Activated T-helper 1 cell treated with anti-CD3 and anti-CD28 coated beads, Interleukin-2, amount 50 U/mL, for 16 hours (primary cell): ENCODE results near the gene HOXC5.

Experiments
- DNase-seq, 2 donors: peaks; one replicate each; pipeline ENCODE4 v3.0.0-alpha.2; 2020; ENCODE audit warnings: low read depth in 1 of 2, low spot score in 1 of 2

HOXC5 gene

DNA sequence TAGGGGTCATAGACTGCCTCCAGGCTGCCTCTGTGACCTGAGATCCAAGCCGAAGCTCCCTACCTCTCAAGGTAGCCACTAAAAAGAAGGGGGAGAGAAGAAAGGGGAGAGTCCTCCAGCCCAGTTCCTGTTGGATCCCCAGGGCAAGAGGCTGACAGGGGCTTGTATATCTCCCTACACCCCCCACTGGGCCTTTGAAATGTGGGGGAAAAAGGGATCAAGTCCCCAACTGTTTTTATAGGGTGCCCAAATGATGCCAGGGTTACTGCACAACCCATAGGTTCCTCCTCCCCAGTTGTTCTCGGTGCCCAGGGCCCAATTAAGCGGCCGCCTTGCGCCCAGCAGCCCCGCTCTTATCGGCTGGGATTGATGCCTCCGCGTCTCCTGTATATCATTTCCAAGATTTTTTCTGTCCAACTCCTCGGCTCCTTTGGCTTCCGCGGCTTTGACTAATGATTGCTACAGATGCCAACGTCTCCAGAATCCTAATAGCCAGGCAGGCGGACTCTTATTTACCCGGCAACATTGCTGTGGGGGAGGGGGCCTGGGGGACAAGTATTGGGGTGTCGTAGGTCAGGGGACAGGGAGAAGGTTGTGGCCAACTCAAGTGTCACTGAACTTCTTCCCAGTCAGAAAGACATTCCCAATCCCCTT lies 13.1 kb downstream of the HOXC5 start:
- DNase-seq, result no peak

GRCh38 chr12:54046809-54047159 lies 13.9 kb downstream of the HOXC5 start:
- no peak for DNase-seq

GRCh38 chr12:54047160-54047963 lies 14.5 kb downstream of the HOXC5 start:
- DNase-seq, result no peak

DNA sequence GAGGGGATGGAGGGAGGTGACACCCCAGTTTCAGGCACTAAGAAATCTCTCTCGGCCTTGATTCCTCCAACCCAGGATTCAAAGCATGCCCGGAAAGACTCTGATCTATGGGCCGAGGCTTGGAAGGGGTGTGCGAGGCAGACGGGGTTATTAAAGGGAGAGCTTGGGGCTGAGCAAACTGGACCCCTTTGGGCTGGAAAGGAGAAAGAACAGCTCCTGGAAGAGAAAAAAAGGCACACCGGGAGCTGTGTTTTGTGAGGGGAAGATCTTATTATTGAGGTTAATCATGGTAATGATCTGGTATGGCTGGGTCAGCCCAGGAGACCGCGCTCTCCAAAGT lies 15.1 kb downstream of the HOXC5 start:
- DNase-seq, result no peak

GRCh38 chr12:54048406-54049093 lies 15.7 kb downstream of the HOXC5 start:
- DNase-seq, result no peak

- no peak for DNase-seq
Observed at GRCh38 chr12:54049108-54049507, 16.3 kb downstream of the HOXC5 start.

DNA sequence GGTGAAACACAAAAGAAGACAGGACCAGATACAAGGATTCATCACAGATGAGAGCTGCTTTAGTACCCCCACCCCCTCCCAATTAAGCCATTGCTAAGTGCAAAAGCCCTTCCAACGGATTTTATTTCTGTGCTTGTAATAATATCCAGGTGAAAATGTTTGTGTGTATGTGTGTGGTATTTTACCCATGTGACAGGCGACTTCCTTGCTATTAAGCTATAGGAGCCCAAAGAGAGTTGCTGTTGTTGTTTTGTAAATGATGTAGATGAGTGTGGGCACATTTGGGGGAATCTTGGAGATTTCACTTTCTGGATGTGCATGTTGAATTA lies 17.6 kb downstream of the HOXC5 start:
- DNase-seq, result no peak

DNA sequence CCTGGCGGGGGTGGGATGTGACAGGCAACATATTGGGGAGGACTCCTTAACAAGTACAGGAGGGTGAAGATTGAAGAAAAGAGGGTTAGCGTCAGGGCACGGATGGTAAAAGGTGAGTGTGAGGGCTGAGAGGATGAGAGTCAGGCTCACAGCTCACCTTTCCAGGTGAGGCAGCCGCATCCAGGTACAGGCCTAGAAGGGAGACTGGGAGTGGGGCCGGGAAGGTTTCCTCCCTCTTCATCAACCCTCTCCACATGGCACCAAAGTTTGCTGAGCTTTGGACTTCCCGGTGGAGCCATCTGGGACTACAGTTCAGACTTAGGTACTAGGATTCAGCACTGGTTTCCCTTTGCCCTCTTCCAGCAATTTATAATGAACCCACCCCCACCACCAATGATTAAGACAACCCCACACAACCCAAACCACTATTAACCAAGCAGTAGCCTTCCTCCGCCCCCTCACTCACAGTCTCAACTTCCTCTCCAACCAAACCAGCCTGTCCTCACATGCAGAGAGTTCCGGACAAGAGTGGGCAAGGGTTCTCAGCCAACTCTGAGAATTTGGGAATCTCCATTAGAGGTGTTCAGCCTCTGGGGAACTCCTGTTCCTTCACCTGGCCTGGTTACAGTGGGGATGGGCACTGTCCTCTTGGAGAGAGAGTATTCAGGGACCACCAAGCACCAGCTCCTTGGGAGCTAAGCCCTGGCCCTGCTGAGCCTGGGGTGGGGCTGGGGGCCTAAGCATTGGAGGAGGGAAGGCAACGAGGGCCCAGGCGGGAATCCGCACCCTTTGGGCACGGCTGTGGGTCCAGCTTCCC lies 18.4 kb downstream of the HOXC5 start:
- no peak for DNase-seq

DNA sequence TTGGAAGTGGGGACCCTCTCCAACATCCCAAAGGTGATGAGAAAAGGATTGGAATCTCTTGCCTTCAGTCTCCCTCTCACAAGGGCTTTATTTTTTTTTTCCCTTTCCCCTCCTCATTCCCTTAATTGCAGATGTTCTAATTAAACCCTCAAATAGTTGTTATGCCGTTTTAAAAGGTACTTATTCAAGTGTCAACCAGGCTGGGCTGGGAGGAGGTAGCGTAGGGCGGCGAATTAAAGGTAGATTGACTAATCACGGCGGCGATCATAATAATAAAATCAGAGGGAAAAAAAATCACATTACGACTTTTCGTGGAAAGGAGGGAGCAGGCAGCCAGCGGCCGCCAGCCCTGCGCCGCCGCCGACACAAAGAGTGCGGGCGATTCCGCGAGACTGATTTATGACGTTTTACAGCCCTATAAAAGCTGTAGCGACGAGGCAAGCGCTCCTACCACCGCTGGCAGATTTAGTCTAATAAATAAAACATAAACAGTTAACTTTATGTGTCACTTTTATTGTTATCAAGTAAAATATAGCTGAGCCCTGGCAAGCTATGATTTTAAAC lies 19.1 kb downstream of the HOXC5 start:
- DNase-seq, result no peak

- DNase-seq, result no peak
Observed at GRCh38 chr12:54052438-54053002, 19.7 kb downstream of the HOXC5 start.

- no peak for DNase-seq
Observed at GRCh38 chr12:54053003-54053750, 20.3 kb downstream of the HOXC5 start.

GRCh38 chr12:54053751-54054741 lies 21.2 kb downstream of the HOXC5 start, which contains the start of gene HOXC4:
HOXC4 (plus strand) TSS chr12:54053835; CDS start chr12:54053923, 88 bp downstream.
- DNase-seq, result no peak

GRCh38 chr12:54054742-54055194 lies 21.9 kb downstream of the HOXC5 start:
- DNase-seq, result no peak

- DNase-seq, result no peak
Observed at GRCh38 chr12:54055552-54055951, 22.7 kb downstream of the HOXC5 start.

- no peak for DNase-seq
Observed at GRCh38 chr12:54056110-54056509, 23.3 kb downstream of the HOXC5 start.

- no peak for DNase-seq
Observed at GRCh38 chr12:54058128-54058768, 25.4 kb downstream of the HOXC5 start.

- DNase-seq, result no peak
Observed at GRCh38 chr12:54059668-54060067, 26.8 kb downstream of the HOXC5 start.
